HUES6 (cell line): ENCODE results near the gene INTS1.

ENCODE experiments used
- H3K27ac ChIP-seq: 2 replicates; pipeline ENCODE4 v1.7.0; 2013; ENCODE audit warnings: low read depth, mild to moderate bottlenecking, low read length, inconsistent platforms
- H3K27me3 ChIP-seq: 2 replicates; pipeline ENCODE4 v1.6.1; 2013; ENCODE audit warnings: low read length; ENCODE audit not compliant: control insufficient read depth, insufficient read depth
- H3K36me3 ChIP-seq: 2 replicates; pipeline ENCODE4 v1.6.1; 2013; ENCODE audit warnings: low read length; ENCODE audit not compliant: control insufficient read depth, insufficient read depth
- H3K4me1 ChIP-seq: 2 replicates; pipeline ENCODE4 v1.6.1; 2013; ENCODE audit warnings: low read length; ENCODE audit not compliant: control insufficient read depth, insufficient read depth
- H3K4me3 ChIP-seq: 2 replicates; pipeline ENCODE4 v1.5.1; 2013; ENCODE audit warnings: low read depth, low read length
- H3K9ac ChIP-seq: one replicate; pipeline ENCODE4 v1.6.1; 2013; ENCODE audit warnings: mild to moderate bottlenecking, low read length
- H3K9me3 ChIP-seq: 2 replicates; pipeline ENCODE4 v1.6.1; 2013; ENCODE audit warnings: low read depth, low read length; ENCODE audit not compliant: control insufficient read depth, insufficient read depth

The INTS1 gene

GRCh38 chr7:1425292-1426136 lies 78.7 kb downstream of the INTS1 start:
- Histone ChIP-seq H3K9ac (no peak overlapping the region), H3K27ac (no peak overlapping the region), H3K36me3 (no peaks in the 10 kb centered on the region), H3K9me3 (no peaks in the 10 kb centered on the region), H3K4me1 (peaks cover 8% of the 10 kb centered on the region; the same call in 1 of the 2 replicates), H3K4me3 (no peak overlapping the region), H3K27me3 (peaks cover 6% of the 10 kb centered on the region; the same call in 1 of the 2 replicates)

DNA sequence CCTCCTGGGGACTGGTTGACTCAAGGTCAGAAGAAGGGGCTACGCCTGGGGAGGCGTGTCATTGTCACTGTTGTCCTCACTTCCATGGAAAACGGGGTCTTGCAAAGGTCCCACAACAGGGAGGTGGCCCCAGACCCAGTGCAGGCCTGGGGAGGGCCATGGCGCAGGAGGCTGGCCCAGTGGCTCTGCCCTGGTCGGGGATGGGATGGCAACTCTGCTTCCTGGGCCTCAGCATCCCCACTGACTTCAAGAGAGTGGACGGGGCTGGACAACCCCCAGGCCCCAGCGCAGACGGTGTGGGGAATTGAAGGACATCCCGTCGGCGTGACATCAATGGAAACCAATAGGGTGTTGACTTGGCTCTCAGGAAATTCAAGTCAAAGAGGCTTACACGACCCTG lies 80.1 kb downstream of the INTS1 start:
- H3K4me3 ChIP-seq = no peak overlapping the region
- peaks cover 5% of the 10 kb centered on the region; the same call in 1 of the 2 replicates for H3K4me1 ChIP-seq
- peaks cover 6% of the 10 kb centered on the region; the same call in 1 of the 2 replicates for H3K27me3 ChIP-seq
- H3K27ac ChIP-seq = no peak overlapping the region
- no peak overlapping the region for H3K9ac ChIP-seq
- H3K36me3 ChIP-seq = no peaks in the 10 kb centered on the region
- no peaks in the 10 kb centered on the region for H3K9me3 ChIP-seq

DNA sequence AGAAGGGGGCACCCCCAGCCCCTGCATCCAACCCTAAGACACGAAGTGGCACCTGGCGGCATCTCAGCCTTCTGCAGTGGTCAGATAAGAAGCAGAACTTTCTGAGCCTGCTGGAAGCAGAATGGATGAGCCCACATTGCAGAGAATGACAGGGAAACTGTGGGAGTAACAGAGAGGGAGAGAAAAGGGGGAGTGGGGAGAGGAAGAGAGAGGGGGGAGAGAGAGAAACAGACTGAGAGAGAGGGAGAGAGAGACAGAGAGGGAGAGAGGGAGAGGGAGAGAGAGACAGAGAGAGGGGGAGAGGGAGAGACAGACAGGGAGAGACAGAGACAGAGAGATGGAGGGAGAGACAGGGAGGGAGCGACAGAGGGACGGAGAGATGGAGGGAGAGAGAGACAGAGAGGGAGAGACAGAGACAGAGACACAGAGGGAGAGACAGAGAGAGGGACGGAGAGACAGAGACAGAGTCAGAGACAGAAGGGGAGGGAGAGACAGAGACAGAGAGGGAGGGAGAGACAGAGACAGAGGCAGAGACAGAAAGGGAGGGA lies 80.9 kb downstream of the INTS1 start:
- Histone ChIP-seq H3K27me3 (peaks cover 6% of the 10 kb centered on the region; the same call in 1 of the 2 replicates), H3K36me3 (no peaks in the 10 kb centered on the region), H3K4me1 (no peaks in the 10 kb centered on the region), H3K9ac (no peak overlapping the region), H3K4me3 (no peak overlapping the region), H3K9me3 (no peaks in the 10 kb centered on the region), H3K27ac (no peak overlapping the region)

GRCh38 chr7:1422512-1423263 lies 81.5 kb downstream of the INTS1 start:
- H3K27ac ChIP-seq = no peak overlapping the region
- no peaks in the 10 kb centered on the region for H3K36me3 ChIP-seq
- peaks cover 9% of the 10 kb centered on the region; the same call in 1 of the 2 replicates for H3K27me3 ChIP-seq
- H3K4me3 ChIP-seq = no peak overlapping the region
- no peak overlapping the region for H3K9ac ChIP-seq
- H3K9me3 ChIP-seq = no peaks in the 10 kb centered on the region
- no peaks in the 10 kb centered on the region for H3K4me1 ChIP-seq

- H3K36me3 ChIP-seq = no peaks in the 10 kb centered on the region
- H3K4me3 ChIP-seq = no peak overlapping the region
- no peak overlapping the region for H3K9ac ChIP-seq
- H3K27me3 ChIP-seq = peaks cover 16% of the 10 kb centered on the region; the same call in 1 of the 2 replicates
- no peak overlapping the region for H3K27ac ChIP-seq
- no peaks in the 10 kb centered on the region for H3K9me3 ChIP-seq
- H3K4me1 ChIP-seq = no peaks in the 10 kb centered on the region
Measured at GRCh38 chr7:1421946-1422345, 82.2 kb downstream of the INTS1 start.

DNA sequence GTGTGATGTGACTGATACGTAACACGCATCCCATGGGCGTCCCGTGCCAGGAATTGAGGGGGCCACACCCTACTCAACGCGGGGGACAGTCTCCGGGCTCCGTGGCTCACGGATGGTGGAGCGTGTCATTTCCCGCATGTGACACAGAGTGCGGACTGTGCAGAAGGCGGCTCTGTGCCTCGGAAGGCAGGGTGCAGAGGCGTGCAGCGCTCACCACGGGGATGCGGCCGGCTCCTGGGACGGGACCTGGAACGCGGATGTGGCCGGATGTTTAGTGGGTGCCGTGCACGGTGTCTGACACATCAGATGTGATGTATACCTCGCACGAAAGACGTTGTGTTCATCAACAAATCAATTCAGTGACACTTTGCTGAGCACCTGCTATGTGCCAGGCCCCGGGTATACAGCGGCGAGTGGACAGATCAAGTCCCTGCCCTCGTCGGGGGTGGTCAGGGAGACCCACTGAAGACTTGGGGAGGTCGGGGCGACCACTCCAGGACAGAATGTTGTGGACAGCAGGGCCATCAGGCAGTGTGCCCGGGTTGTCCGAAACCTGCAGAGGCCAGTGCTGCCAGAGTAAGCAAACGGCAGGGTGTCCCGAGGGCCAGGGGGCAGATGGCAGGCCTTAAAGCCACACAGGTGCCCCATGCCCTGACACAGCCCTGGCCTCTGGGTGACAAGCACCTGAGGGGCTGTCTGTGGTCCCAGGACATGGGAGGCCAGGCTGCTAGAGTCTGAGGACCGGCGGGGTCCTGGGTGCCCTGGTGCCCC lies 83.0 kb downstream of the INTS1 start:
- Histone ChIP-seq H3K4me3 (no peak overlapping the region), H3K27ac (no peak overlapping the region), H3K36me3 (no peaks in the 10 kb centered on the region), H3K4me1 (no peaks in the 10 kb centered on the region), H3K9me3 (no peaks in the 10 kb centered on the region), H3K9ac (no peak overlapping the region), H3K27me3 (peaks cover 23% of the 10 kb centered on the region; the same call in 1 of the 2 replicates)
